Activated T-cell treated with anti-CD3 and anti-CD28 coated beads, Interleukin-2, amount 50 U/mL, for 72 hours (primary cell): Measurements from ENCODE around the gene TMEM150B. TPM values are rescaled to one million over a fixed set of nuclear protein-coding genes. Genes with fewer than 3 reads are reported as not detected.

ENCODE experiments used
- ATAC-seq, 2 donors: fragments of 150-1000 bp; cut with Tn5 transposase; replicated peaks in 1 of 2; 2 replicates each; pipeline ENCODE4 v1.10.0; 2021; ENCODE audit warnings: moderate library complexity in 2 of 2, mild to moderate bottlenecking in 1 of 2
- DNase-seq, 2 donors: peaks; one replicate each; pipeline ENCODE4 v3.0.0; 2021 to 2022; ENCODE audit warnings: mixed read lengths in 1 of 2
- H3K27ac Mint-ChIP-seq: one replicate; pipeline ENCODE4 v1.8.0; 2022; ENCODE audit warnings: mild to moderate bottlenecking, moderate library complexity, mixed read lengths
- H3K27me3 Mint-ChIP-seq: one replicate; pipeline ENCODE4 v1.8.0; 2022; ENCODE audit warnings: low read depth, mixed read lengths
- H3K36me3 Mint-ChIP-seq, 2 donors: one replicate each; pipeline ENCODE4 v1.8.0; 2022; ENCODE audit warnings: mixed read lengths in 2 of 2, mild to moderate bottlenecking in 1 of 2; ENCODE audit not compliant: insufficient read depth in 2 of 2
- H3K4me1 Mint-ChIP-seq: one replicate; pipeline ENCODE4 v1.8.0; 2022; ENCODE audit warnings: low read depth, mixed read lengths
- H3K4me3 Mint-ChIP-seq, 2 donors: one replicate each; pipeline ENCODE4 v1.8.0; 2022; ENCODE audit warnings: mild to moderate bottlenecking in 2 of 2, mixed read lengths in 2 of 2, moderate library complexity in 2 of 2
- H3K9me3 Mint-ChIP-seq, 2 donors: one replicate each; pipeline ENCODE4 v1.8.0; 2022; ENCODE audit warnings: mixed read lengths in 2 of 2
- total RNA-seq, 2 donors: library from RNA; stranded (reverse); gene quantifications; one replicate each; pipeline ENCODE4 v1.2.3, GENCODE V29; 2022

TMEM150B gene
- total RNA-seq, 2 donors from 2014 or later: not detected

GRCh38 chr19:55279770-55280643, 45.1 kb downstream of the TMEM150B start, which contains the start of gene HSPBP1:
Gene HSPBP1, minus strand, starts transcription at chr19:55280110. Its CDS starts 502 bp downstream, at chr19:55279608.
- Mint-ChIP-seq H3K4me1 (peaks cover 54% of the 10 kb centered on the region), H3K4me3 (peak within 1 kb of the TSS; percentile 91 to 94), H3K27me3 (peaks cover 7% of the 10 kb centered on the region)

DNA sequence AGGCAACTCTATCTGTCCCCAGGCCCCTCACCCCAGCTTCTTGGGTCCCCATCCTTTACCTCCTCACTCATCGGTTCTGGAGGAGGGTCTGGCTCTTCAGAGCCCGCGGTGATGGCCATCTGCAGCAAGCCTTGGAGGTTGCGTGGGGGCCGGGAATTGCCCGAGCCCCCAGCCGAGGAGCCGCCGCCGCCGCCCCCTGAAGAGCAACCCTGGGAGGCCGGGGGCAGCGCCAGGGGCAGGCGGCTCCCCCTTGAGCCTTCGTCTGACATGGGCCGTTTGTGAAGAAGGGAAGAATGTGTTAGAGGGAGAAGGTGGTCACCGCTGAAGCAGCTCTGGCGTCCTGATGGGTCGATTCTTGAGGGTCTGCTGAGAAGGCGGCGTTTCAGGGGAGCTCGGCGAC, 45.8 kb downstream of the TMEM150B start:
- DNase-seq (no peak), ATAC-seq (no peak)
- H3K9me3 Mint-ChIP-seq: no peaks in the 10 kb centered on the region
- H3K4me1 Mint-ChIP-seq: peaks cover 54% of the 10 kb centered on the region
- H3K27ac Mint-ChIP-seq: peak overlapping the region; percentile 95
- peaks cover 7% of the 10 kb centered on the region for H3K27me3 Mint-ChIP-seq
- H3K4me3 Mint-ChIP-seq: peak overlapping the region; percentile 91 to 94
- peaks cover 2 to 4% of the 10 kb centered on the region in 2 donors for H3K36me3 Mint-ChIP-seq

More at GRCh38 chr19:55279770-55280643, 45.1 kb downstream of the TMEM150B start, which contains the start of gene HSPBP1:
- peaks cover 2 to 4% of the 10 kb centered on the region in 2 donors for H3K36me3 Mint-ChIP-seq
- DNase-seq (peak; percentile 97 to 99), ATAC-seq (peak; percentile 90 to 93)
- no peaks in the 10 kb centered on the region for H3K9me3 Mint-ChIP-seq
- H3K27ac Mint-ChIP-seq: peak within 1 kb of the TSS; percentile 95

GRCh38 chr19:55278391-55279135, 46.6 kb downstream of the TMEM150B start:
- Mint-ChIP-seq H3K27ac (no peak overlapping the region), H3K4me1 (peaks cover 51% of the 10 kb centered on the region), H3K36me3 (peaks cover 4% of the 10 kb centered on the region in 2 donors), H3K27me3 (peaks cover 5% of the 10 kb centered on the region), H3K9me3 (no peaks in the 10 kb centered on the region), H3K4me3 (peak overlapping the region; percentile 91 to 94)
- no peak for ATAC-seq
- no peak for DNase-seq

DNA sequence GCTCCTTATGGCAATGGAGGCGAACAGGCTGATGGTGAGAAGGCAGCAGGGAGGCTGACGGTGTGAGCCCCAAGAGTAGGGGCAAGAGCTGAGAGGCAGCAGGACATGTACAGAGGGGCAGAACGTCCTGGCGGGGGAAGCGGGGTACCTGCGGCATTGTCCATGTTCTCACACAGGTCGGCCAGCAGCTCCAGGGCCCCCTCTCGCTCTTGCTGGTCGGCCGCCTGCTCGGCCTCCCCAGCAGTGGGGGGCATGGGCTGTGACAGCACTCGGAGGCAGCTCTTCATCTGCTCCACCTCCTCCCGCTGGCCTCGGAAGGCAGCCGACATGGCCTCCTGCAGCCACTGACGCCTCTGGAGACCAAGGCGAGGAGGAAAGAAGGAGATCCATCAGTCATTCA, 47.6 kb downstream of the TMEM150B start:
- Mint-ChIP-seq H3K4me1 (peaks cover 45% of the 10 kb centered on the region), H3K4me3 (peak overlapping the region; percentile 20 to 45), H3K27ac (peak overlapping the region; percentile 79), H3K27me3 (no peaks in the 10 kb centered on the region), H3K9me3 (no peaks in the 10 kb centered on the region), H3K36me3 (peaks cover 4 to 8% of the 10 kb centered on the region in 2 donors)
- ATAC-seq (no peak), DNase-seq (no peak)

- ATAC-seq (no peak), DNase-seq (no peak)
- Mint-ChIP-seq H3K36me3 (peaks cover 8 to 14% of the 10 kb centered on the region in 2 donors), H3K9me3 (no peaks in the 10 kb centered on the region), H3K4me3 (peak overlapping the region; percentile 20 to 45), H3K27me3 (no peaks in the 10 kb centered on the region), H3K4me1 (peaks cover 45% of the 10 kb centered on the region), H3K27ac (peak overlapping the region; percentile 79)
These were observed 48.3 kb downstream of the TMEM150B start for GRCh38 chr19:55276720-55277430.

- Mint-ChIP-seq H3K27me3 (no peaks in the 10 kb centered on the region), H3K36me3 (peaks cover 8 to 15% of the 10 kb centered on the region in 2 donors), H3K9me3 (no peaks in the 10 kb centered on the region), H3K4me1 (peaks cover 39% of the 10 kb centered on the region), H3K4me3 (peak overlapping the region in 1 of 2 donors; percentile 8), H3K27ac (peak overlapping the region; percentile 1)
- ATAC-seq (no peak), DNase-seq (no peak)
These were observed 49.1 kb downstream of the TMEM150B start for GRCh38 chr19:55275851-55276719.

DNA sequence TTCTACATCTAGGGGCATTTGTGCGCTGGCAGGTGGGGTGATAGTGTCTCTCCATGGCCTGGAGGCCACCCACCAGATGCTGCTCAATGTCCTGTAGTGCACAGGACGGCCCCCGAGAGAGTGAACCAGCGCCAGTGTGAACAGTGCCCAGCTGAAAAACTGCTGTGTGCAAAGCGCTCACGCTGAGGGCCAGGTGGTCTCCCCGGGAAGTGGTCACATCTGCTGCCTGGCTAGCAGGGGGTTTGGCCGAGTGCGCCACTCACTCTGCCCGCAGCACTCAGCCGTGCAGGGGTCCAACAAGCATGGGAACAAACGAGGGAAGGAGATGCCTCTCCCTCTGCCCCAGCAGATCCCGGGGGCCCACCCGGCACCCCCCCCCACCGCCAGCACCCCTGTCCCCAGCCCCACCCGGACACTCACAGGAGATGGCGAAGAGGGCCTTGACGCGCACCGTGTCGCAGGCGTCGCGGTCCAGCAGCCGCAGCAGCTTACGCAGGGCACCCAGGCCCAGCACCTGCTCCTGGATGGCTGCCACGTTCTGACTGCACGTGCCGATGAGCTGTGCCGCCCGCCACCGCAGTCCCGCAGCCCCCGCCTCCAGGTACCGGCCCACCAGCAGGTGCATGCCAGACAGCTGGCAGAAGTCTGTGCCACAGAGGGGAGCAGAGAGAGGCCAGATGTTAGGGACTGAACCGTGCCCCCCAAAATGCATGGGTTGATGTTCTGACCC, 51.0 kb downstream of the TMEM150B start:
- ATAC-seq (no peak), DNase-seq (no peak)
- Mint-ChIP-seq H3K27ac (no peak overlapping the region), H3K27me3 (no peaks in the 10 kb centered on the region), H3K9me3 (no peaks in the 10 kb centered on the region), H3K36me3 (peaks cover 9 to 18% of the 10 kb centered on the region in 2 donors), H3K4me3 (no peak overlapping the region), H3K4me1 (peaks cover 23% of the 10 kb centered on the region)

GRCh38 chr19:55272142-55272541, 53.0 kb downstream of the TMEM150B start:
- H3K4me3 Mint-ChIP-seq: no peak overlapping the region
- no peak for DNase-seq
- peaks cover 11 to 20% of the 10 kb centered on the region in 2 donors for H3K36me3 Mint-ChIP-seq
- no peaks in the 10 kb centered on the region for H3K9me3 Mint-ChIP-seq
- H3K4me1 Mint-ChIP-seq: peaks cover 10% of the 10 kb centered on the region
- no peak for ATAC-seq
- H3K27ac Mint-ChIP-seq: no peak overlapping the region
- H3K27me3 Mint-ChIP-seq: no peaks in the 10 kb centered on the region

- Mint-ChIP-seq H3K4me3 (no peak overlapping the region), H3K36me3 (peaks cover 14 to 29% of the 10 kb centered on the region in 2 donors), H3K9me3 (peaks cover 3 to 4% of the 10 kb centered on the region in 2 donors), H3K27ac (no peak overlapping the region), H3K4me1 (no peaks in the 10 kb centered on the region), H3K27me3 (no peaks in the 10 kb centered on the region)
- DNase-seq (no peak), ATAC-seq (peak; percentile 15 to 18)
These were observed 54.8 kb downstream of the TMEM150B start for GRCh38 chr19:55270172-55270942.

GRCh38 chr19:55269299-55269698, 55.8 kb downstream of the TMEM150B start:
- Mint-ChIP-seq H3K27me3 (no peaks in the 10 kb centered on the region), H3K4me3 (no peak overlapping the region), H3K36me3 (peaks cover 14 to 29% of the 10 kb centered on the region in 2 donors), H3K4me1 (no peaks in the 10 kb centered on the region), H3K27ac (no peak overlapping the region), H3K9me3 (peaks cover 3 to 4% of the 10 kb centered on the region in 2 donors)
- no peak for ATAC-seq
- DNase-seq: no peak

DNA sequence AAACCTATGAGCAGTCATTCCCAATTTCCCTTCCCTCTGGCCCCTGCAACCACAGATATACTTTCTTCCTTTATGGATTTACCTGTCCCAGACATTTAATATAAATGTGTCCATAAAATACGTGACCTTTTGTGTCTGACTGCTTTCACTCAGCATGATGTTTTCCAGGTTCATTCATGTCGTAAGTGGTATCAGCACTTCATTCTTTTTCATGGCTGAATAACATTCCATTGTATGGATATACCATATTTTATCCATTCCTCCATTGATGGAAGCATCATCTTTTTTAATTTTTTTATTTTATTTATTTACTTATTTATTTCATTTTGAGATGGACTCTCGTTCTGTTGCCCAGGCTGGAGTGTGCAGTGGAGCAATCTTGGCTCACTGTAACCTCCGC, 58.3 kb downstream of the TMEM150B start:
- ATAC-seq (no peak), DNase-seq (no peak)
- no peaks in the 10 kb centered on the region for H3K27me3 Mint-ChIP-seq
- H3K4me3 Mint-ChIP-seq: no peak overlapping the region
- peaks cover 3 to 4% of the 10 kb centered on the region in 2 donors for H3K9me3 Mint-ChIP-seq
- no peak overlapping the region for H3K27ac Mint-ChIP-seq
- H3K4me1 Mint-ChIP-seq: no peaks in the 10 kb centered on the region
- H3K36me3 Mint-ChIP-seq: peaks cover 12 to 22% of the 10 kb centered on the region in 2 donors
